ENCODE measurements around the gene RALGPS1.

Gene RALGPS1

DNA sequence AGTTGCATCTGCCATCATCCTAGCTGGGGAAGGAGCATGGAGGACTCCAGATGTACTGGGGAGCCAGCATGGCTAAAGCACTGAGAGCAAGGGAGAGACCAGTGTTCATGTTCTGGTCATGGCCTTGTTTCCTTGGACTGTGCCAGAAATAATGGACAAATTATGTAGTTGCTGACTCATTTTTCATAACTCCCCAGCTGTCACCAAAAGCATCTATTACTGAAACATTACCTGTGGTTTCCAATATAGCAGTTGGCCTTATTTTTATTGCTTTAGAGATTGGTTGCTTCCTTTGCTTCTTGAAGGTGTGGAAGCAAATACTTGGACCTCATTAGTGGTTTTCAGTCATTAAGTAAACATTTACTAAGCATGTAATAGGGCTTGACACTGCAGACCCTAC is 11.3 kb downstream of the RALGPS1 start:
- Mint-ChIP-seq H3K4me3 (no peak overlapping the region), H3K4me1 (peaks cover 3% of the 10 kb centered on the region), H3K9me3 (no peaks in the 10 kb centered on the region), H3K36me3 (peaks cover 7% of the 10 kb centered on the region), H3K27me3 (no peaks in the 10 kb centered on the region), H3K27ac (no peak overlapping the region)
- ATAC-seq (ENCODE audit: low read depth): no peak
- DNase-seq (ENCODE audit: low spot score in 2 of 2): no peak

DNA sequence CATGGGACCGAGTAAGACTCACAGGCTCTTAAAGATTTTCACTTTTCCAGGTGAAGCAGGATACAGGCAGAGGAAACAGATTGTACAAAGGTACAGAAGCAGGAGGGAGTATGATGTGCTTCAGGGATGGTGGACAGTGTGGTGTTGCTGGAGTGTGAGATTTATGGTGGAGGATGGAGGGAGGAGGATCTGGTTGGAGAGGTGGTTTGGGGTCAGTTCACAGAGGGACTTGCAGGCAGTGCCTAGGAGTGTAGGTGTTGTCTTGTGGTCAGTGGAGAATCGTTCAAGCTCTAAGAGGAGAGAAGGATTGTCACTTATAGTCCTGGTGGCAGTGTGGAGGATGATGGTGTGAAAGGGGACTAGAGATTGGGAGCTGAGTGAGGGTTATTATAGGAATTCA is 11.8 kb downstream of the RALGPS1 start:
- Mint-ChIP-seq H3K4me1 (peaks cover 3% of the 10 kb centered on the region), H3K27ac (no peak overlapping the region), H3K36me3 (peaks cover 8% of the 10 kb centered on the region), H3K4me3 (no peak overlapping the region), H3K27me3 (no peaks in the 10 kb centered on the region), H3K9me3 (no peaks in the 10 kb centered on the region)
- DNase-seq (ENCODE audit: low spot score in 2 of 2) (no peak), ATAC-seq (ENCODE audit: low read depth) (no peak)

DNA sequence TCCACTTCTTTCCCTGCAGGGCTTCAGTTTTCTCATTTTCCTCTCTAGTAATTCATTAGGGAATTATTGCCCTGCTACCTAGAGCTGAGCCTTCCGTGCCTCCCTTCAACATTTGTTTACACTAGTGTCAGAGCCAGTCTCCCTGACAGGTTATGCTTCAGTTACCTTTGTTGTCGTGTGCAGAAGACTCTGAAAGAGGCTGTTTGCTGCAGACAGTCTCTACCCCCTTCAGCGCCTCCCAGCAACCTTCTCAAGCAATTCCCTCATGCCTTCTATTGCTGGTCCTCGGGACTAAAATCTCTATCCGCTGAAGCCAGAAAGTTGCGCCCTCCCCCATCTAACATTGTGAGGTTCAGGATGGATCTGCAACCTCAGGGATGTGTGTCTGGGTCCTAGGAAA is 12.8 kb downstream of the RALGPS1 start:
- Mint-ChIP-seq H3K4me1 (peaks cover 3% of the 10 kb centered on the region), H3K27me3 (no peaks in the 10 kb centered on the region), H3K9me3 (no peaks in the 10 kb centered on the region), H3K36me3 (peaks cover 6% of the 10 kb centered on the region), H3K27ac (no peak overlapping the region), H3K4me3 (no peak overlapping the region)
- ATAC-seq (ENCODE audit: low read depth) (no peak), DNase-seq (ENCODE audit: low spot score in 2 of 2) (no peak)

DNA sequence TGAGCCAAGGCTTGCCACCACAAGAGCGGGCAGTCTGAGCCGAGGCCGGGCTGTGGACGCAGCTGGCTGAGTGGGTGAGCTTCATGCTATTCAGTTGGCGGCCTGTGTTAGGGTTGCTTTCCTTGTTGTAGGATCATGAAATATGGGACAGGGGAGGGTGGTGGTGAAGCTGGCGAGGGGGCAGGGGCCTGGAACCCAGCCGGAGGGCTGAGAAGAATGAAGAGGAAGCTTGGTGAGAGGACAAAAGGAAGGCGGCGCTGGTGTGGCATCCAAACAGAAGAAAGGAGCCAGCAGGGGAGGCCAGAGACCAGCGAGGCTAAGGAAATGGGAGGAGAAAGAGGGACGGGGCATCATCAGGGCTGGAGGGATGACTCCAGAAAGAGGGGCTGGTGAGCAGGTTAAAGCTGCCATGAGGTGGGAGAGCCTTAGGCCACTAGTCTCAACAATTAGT is 18.3 kb downstream of the RALGPS1 start:
- Mint-ChIP-seq H3K27ac (no peak overlapping the region), H3K9me3 (no peaks in the 10 kb centered on the region), H3K36me3 (peaks cover 20% of the 10 kb centered on the region), H3K4me3 (no peak overlapping the region), H3K27me3 (no peaks in the 10 kb centered on the region), H3K4me1 (peaks cover 9% of the 10 kb centered on the region)
- ATAC-seq (ENCODE audit: low read depth) (no peak), DNase-seq (ENCODE audit: low spot score in 2 of 2) (no peak)

DNA sequence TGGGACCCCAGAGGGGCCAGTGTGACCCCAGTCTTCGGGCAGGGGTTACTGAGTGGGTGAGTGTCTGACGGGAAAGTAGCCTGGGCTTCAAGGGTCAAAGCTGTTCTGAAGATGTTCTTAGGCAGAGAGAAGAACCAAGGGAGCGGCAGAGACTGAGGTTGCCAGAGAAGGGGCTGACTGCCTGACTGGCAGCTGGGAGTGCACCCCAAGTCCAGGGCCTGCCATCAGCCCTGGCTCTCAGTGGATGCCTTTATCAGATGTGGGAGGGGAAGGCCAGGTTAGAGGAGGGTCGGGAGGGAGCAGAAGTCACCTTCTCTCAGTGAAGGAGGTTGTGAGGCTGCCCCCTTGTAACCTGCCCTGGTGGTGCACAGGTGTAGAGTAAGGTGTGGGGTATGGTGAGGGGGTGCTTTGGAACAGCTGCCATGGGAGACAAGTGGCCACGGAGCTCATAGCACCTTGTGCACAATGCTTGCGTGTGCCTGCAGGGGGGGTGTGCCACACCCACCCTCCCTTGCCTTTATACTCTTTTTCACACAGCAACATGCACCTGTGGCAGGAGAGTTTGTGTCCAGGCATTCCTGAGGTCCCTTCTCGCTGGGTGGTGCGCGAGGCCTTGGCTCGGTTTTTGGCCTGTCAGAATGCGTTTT is 18.9 kb downstream of the RALGPS1 start:
- H3K27ac Mint-ChIP-seq: no peak overlapping the region
- no peak for ATAC-seq (ENCODE audit: low read depth)
- no peak for DNase-seq (ENCODE audit: low spot score in 2 of 2)
- H3K9me3 Mint-ChIP-seq: no peaks in the 10 kb centered on the region
- H3K4me3 Mint-ChIP-seq: no peak overlapping the region
- H3K4me1 Mint-ChIP-seq: peaks cover 9% of the 10 kb centered on the region
- no peaks in the 10 kb centered on the region for H3K27me3 Mint-ChIP-seq
- H3K36me3 Mint-ChIP-seq: peaks cover 20% of the 10 kb centered on the region

DNA sequence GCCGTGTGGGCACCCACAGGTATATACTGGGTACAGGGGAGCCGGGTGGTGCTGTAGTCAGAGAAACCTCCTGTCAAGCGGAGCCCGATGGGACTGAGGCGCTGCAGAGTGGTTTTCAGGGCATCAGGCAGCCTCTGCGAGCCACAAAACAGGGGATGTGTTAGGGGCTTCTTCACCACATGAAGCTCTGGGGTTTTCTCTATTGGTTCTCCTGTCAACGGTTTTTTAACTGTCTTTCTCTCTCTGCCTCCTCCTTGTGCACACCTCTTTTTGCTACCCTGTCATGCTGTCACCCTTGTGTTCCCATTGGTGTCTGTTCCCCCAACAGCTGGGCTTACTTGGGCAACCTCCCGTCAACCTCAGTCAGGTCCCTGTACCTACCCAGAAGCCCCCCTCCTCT is 19.9 kb downstream of the RALGPS1 start:
- H3K9me3 Mint-ChIP-seq: no peaks in the 10 kb centered on the region
- no peak overlapping the region for H3K4me3 Mint-ChIP-seq
- H3K4me1 Mint-ChIP-seq: peaks cover 7% of the 10 kb centered on the region
- no peak overlapping the region for H3K27ac Mint-ChIP-seq
- H3K36me3 Mint-ChIP-seq: peaks cover 17% of the 10 kb centered on the region
- no peaks in the 10 kb centered on the region for H3K27me3 Mint-ChIP-seq
- DNase-seq (ENCODE audit: low spot score in 2 of 2): no peak
- no peak for ATAC-seq (ENCODE audit: low read depth)

DNA sequence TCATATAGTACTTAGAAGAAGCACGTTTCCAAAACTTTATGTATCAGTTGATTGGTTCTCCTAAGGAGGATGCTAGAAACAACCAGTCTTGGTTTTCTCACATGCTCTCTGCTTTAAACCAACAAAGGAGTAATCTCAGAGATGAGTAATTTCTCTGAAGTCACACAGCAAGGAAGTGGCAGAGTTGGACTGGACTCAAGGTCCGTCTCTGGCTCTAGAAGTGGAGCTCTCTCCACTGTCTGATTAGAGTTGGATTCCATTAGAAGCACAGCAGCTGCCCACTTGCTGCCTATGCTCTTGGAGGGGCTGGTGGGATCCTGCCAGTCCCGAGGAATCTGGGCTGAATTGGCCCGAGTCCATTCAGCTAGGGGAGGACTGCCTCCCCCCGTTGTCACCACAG is 21.0 kb downstream of the RALGPS1 start:
- Mint-ChIP-seq H3K4me1 (peaks cover 9% of the 10 kb centered on the region), H3K4me3 (no peak overlapping the region), H3K36me3 (peaks cover 17% of the 10 kb centered on the region), H3K9me3 (no peaks in the 10 kb centered on the region), H3K27ac (no peak overlapping the region), H3K27me3 (no peaks in the 10 kb centered on the region)
- DNase-seq (ENCODE audit: low spot score in 2 of 2) (no peak), ATAC-seq (ENCODE audit: low read depth) (no peak)

DNA sequence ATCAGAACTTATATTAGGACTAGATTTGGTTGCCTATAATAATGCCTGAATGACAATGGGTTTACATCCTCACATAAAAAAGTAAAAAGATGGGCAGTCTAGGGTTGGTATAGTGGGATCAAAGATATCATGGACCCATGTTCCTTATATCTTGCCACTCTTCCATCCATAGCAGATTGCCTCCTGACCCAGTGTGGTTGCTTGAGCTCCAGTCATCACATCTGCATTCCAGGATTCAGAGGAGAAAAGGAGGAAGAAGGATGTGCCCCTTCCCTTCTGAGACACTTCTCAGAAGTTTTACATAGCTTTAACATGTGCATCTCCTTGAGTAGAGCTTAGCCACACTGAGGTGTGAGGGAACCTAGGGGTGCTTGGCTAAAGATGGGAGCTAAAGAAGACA is 22.9 kb downstream of the RALGPS1 start:
- Mint-ChIP-seq H3K9me3 (no peaks in the 10 kb centered on the region), H3K4me1 (peaks cover 11% of the 10 kb centered on the region), H3K27ac (no peak overlapping the region), H3K4me3 (no peak overlapping the region), H3K36me3 (peaks cover 14% of the 10 kb centered on the region), H3K27me3 (no peaks in the 10 kb centered on the region)
- ATAC-seq (ENCODE audit: low read depth): no peak
- no peak for DNase-seq (ENCODE audit: low spot score in 2 of 2)

DNA sequence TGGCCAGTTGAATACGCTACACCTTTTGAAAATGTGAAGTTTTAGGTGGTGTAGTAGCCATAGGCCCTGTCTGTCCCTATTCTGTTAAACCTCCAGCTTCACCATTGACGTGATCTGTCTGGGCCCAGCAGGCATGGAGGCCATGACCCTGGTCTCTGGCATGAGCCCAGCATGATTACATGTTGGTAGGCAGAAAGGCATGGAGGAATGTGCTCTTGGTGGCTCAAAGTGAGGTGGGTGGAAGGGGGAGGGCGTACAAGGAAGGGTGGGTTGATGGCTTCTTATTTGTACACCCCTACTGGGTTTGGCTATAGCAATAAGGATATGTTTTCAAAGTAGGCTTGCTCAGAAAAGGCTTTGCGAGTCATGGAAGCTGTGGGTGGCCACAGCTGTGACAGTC is 23.7 kb downstream of the RALGPS1 start:
- ATAC-seq (ENCODE audit: low read depth): no peak
- Mint-ChIP-seq H3K36me3 (peaks cover 14% of the 10 kb centered on the region), H3K27me3 (no peaks in the 10 kb centered on the region), H3K27ac (no peak overlapping the region), H3K9me3 (no peaks in the 10 kb centered on the region), H3K4me1 (peaks cover 8% of the 10 kb centered on the region), H3K4me3 (no peak overlapping the region)
- DNase-seq (ENCODE audit: low spot score in 2 of 2): no peak

DNA sequence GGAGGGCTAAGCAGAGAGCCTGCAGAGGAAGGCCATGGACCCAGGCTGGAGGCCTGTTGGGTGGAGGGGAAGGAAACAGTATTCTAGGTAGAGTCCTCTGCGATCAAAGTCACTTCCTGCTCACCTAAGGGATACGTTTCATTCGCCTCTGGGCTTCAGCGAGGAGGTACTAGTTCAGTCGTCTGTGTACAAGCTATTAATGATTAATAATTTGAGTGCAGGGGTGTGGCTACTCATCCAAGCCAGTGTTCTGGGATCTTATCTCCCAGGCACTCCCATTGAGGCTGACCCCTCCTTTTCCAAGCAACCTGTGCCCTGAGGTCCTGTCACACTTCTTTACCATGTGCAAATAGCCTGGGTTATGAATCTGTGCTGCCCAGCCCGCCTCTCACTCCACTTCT is 25.2 kb downstream of the RALGPS1 start:
- no peak for ATAC-seq (ENCODE audit: low read depth)
- Mint-ChIP-seq H3K4me3 (no peak overlapping the region), H3K27me3 (no peaks in the 10 kb centered on the region), H3K4me1 (peaks cover 7% of the 10 kb centered on the region), H3K36me3 (peaks cover 15% of the 10 kb centered on the region), H3K27ac (no peak overlapping the region), H3K9me3 (no peaks in the 10 kb centered on the region)
- DNase-seq (ENCODE audit: low spot score in 2 of 2): no peak

DNA sequence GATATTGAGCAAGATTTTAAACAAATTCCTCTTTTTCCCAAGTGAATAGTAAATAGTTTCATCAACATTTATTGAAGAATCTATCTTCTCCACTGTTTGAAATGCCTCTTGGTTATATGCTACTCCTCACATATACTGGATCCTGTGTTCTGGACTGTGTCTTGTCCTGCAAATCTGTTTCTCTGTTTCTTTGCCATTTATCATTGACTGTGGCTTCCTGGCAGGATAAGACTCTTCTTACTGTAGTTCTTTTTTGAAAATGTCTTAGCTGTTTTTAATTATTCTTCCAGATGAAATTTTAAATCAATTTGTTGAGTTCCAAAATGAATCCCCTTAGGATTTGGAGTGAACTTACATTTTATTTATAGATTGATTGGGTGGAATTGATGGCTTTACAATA is 27.8 kb downstream of the RALGPS1 start:
- Mint-ChIP-seq H3K36me3 (peaks cover 7% of the 10 kb centered on the region), H3K27ac (no peak overlapping the region), H3K4me3 (no peak overlapping the region), H3K9me3 (no peaks in the 10 kb centered on the region), H3K27me3 (no peaks in the 10 kb centered on the region), H3K4me1 (peaks cover 7% of the 10 kb centered on the region)
- no peak for ATAC-seq (ENCODE audit: low read depth)
- no peak for DNase-seq (ENCODE audit: low spot score in 2 of 2)

DNA sequence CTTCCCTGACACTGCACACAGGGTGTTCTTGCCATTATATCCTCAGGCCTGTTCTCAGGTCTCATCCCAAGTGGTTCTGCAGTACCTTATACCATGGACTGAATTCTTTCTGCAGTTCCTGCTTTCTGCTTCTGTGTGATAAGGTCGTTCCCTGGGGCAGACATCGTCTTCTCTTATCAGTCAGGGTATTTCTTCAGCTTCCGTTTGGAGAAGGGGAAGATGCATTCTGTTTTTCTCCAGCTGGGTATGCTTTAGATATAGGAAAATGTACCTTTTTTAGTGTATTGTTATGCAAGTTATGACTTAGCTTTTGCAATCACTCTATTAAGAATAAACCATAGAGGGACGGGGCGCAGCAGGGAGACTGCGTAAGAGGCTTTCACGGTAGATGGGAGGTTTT is 31.1 kb downstream of the RALGPS1 start:
- no peak for ATAC-seq (ENCODE audit: low read depth)
- Mint-ChIP-seq H3K36me3 (peaks cover 5% of the 10 kb centered on the region), H3K4me3 (no peak overlapping the region), H3K4me1 (peaks cover 4% of the 10 kb centered on the region), H3K27me3 (no peaks in the 10 kb centered on the region), H3K27ac (no peak overlapping the region), H3K9me3 (no peaks in the 10 kb centered on the region)
- DNase-seq (ENCODE audit: low spot score in 2 of 2): no peak

DNA sequence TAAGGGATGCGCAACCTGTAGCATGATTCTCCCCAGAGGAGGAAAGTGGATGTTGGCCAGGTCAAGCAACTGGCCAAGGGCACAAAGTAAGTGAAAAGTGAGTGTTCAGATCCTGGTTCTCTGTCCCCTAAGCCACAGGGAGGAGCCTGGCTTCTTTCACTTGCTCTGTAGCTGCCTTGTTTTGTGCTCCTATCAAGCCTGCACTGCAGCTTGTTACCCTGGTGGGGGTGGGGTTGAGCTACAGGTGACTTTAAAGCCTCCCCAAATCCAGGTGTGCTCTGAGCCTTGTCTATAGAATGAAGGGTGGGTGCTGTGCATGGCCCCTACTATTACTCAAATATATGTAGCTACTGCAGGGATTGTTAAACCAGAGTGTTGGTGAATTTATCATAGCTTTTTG is 32.9 kb downstream of the RALGPS1 start:
- Mint-ChIP-seq H3K9me3 (no peaks in the 10 kb centered on the region), H3K4me3 (no peak overlapping the region), H3K27ac (no peak overlapping the region), H3K27me3 (no peaks in the 10 kb centered on the region), H3K36me3 (peaks cover 8% of the 10 kb centered on the region), H3K4me1 (peaks cover 5% of the 10 kb centered on the region)
- no peak for ATAC-seq (ENCODE audit: low read depth)
- no peak for DNase-seq (ENCODE audit: low spot score in 2 of 2)

DNA sequence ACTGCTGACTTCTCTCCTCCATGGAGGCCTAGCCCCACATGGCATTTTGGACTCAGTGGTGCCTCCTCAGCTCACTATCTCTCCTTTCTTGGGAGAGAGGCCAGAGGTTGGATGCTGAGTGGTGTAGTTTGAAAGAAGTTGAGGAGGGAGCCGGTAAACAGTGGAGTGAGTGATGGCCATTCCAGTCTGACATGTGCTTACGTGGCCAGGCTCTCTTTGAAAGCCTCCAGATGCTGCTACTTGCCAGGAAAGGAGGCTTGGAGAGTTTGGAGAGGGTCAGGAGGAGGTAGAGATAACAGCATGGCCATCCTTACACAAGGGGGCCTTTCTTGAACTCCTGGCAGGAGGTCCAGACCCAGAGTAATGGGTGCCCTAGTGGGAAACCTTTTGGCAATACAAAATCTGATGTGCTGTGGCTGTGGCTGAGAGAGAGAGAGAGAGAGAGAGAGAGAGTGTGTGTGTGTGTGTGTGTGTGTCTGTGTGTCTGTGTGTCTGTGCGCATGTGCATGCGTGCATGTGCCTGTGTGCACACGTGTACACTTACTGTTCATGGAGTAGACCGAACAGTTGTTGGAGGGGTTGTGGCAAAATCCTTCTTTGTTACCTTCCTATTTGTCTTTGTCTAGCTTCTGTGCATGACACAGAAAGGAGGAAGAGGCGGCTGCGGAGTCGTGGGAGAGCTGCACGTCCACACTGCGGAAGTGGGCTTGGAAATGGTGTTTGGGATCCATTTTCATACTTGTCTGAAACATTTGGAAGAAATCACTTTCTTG is 37.8 kb downstream of the RALGPS1 start:
- no peak overlapping the region for H3K27ac Mint-ChIP-seq
- no peaks in the 10 kb centered on the region for H3K9me3 Mint-ChIP-seq
- ATAC-seq (ENCODE audit: low read depth) (no peak), DNase-seq (ENCODE audit: low spot score in 2 of 2) (no peak)
- H3K27me3 Mint-ChIP-seq: no peaks in the 10 kb centered on the region
- peaks cover 9% of the 10 kb centered on the region for H3K36me3 Mint-ChIP-seq
- no peak overlapping the region for H3K4me3 Mint-ChIP-seq
- H3K4me1 Mint-ChIP-seq: peaks cover 15% of the 10 kb centered on the region
